Cardiac fibroblast (primary cell): Measurements from ENCODE around the gene ZFYVE28.
A peak's percentile ranks its signal among the peaks of the same experiment; 100 is the strongest.

Experiments
- DNase-seq, 2 donors: peaks; one replicate each; pipeline versions ENCODE4 v3.0.0 to v3.0.0-alpha.2; 2010; ENCODE audit warnings: low read depth in 2 of 2
- H3K4me3 ChIP-seq, 2 donors: replicated peaks in 1 of 2; 1 replicate in 1 of 2; 2 replicates in 1 of 2; pipeline ENCODE4 v1.5.1; 2011; ENCODE audit warnings: low read depth in 2 of 2, low read length in 2 of 2, mild to moderate bottlenecking in 2 of 2, moderate library complexity in 1 of 2
- TF ChIP-seq, protein P1 (sequence below): IDR thresholded peaks from one replicate; pipeline ENCODE4 v1.5.1; 2011; ENCODE audit warnings: low read depth, mild to moderate bottlenecking, low read length, inconsistent platforms

Gene ZFYVE28

DNA sequence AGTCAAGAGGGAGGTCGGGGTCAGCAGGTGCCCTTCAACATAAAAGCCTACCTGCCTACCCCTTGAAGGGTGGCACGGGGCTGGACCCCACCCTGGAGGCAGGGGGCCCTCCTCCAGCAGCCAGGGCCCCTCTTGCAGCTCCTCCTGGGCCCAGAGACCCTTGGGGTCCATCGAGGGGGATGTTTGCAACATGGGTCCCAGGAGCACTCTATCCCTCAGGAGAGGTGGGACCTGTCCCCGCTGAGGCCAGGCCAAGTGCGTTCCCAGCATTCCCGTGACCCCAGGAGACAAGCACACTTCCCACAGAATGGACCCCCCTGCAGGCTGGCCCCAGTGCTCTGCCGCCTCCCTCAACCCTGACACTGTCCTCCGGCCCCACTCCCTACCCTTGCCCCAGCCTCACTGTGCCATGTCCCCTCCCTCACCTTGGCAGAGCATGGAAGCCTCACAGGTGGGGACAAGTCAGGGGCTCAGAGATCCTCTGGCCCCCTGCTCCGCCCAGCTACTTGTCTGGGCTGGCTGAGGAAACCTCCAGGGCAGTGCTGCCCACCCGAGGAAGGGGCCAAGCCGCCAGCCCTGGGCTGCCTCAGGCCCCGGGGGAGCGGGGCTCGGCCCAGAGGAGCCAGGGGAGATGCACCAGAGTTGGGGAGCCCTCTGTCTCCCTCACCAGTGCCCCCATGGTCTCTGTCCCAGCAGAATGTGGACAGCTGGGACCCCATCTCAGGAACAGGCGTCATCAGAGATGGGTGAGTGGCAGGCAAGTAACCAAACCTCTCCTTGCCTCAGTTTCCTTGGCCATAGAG is 158.7 kb downstream of the ZFYVE28 start:
- TF ChIP-seq, protein P1, sequence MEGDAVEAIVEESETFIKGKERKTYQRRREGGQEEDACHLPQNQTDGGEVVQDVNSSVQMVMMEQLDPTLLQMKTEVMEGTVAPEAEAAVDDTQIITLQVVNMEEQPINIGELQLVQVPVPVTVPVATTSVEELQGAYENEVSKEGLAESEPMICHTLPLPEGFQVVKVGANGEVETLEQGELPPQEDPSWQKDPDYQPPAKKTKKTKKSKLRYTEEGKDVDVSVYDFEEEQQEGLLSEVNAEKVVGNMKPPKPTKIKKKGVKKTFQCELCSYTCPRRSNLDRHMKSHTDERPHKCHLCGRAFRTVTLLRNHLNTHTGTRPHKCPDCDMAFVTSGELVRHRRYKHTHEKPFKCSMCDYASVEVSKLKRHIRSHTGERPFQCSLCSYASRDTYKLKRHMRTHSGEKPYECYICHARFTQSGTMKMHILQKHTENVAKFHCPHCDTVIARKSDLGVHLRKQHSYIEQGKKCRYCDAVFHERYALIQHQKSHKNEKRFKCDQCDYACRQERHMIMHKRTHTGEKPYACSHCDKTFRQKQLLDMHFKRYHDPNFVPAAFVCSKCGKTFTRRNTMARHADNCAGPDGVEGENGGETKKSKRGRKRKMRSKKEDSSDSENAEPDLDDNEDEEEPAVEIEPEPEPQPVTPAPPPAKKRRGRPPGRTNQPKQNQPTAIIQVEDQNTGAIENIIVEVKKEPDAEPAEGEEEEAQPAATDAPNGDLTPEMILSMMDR, result no peak
- DNase-seq, result no peak
- H3K4me3 ChIP-seq, result peak overlapping the region; percentile 94 to 97

DNA sequence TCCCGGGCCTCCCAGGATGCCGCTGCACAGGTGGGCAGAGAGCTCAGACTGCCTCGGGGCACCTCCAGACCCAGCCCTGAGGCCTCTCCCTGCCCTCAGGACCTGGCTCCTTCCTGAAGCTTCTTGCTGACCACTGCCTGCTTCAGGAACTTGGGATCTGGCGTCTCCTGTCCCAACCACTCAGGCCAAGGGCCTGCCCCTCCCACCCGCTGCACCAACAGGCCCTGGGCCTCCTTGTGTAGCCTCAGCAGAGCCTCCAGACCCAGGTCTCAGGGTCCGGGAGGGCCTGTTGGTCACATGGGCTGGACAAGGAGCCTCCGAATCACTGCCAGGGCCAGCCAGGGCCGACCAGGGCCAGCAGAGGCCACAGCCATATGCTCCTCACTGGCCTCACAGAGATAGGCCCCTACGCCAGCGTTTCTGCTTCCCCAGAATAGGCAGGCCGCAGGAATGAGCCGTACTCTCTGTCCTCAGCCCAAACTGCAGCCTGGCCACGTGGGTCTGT is 159.4 kb downstream of the ZFYVE28 start:
- DNase-seq, result no peak
- H3K4me3 ChIP-seq, result peak overlapping the region in 1 of 2 donors; percentile 94
- TF ChIP-seq, protein P1, result no peak

DNA sequence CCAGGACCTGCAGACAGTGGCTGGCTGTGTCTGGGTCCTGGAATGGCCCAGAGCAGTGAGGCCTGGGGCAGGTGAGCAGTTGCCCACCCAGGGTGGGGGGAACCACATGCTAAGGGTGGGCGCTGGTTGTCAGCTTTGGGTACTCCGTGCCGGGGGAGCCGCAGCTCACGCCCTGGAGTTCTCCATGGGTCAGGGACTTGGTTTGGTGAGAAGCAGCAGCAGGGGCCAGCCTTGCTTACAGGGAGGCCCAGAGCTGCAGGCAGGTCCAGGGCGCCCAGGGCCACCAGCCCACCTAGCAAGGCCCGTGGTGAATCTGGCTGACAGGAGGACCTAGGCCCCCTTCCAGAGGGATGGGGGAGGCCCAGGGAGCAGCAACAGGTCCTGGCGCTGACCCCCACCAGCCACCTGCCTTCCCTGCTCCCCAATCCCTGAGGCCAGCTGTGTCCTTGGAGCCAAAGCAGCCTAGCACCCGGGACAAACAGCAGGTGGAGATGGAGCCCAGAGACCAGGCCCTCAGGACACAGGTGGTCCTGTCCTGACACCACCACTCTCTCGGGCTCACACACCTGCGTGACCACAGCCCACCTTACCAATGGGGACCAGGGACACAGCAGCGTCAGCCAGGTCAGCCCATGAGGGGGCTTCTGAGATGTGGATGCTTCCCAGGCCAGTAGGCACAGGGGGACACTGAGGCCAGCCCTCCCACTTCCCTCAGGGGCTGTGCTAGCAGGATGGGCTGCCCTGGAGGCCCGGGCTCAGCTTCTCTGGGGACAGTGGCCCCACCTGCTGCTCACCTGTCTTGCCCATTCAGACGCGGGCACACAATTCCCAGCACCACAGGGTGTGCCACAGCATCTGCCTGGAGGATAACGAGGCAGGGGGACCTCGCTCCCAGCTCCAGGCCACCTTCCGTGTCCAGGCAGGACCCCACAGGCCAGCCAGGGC is 160.1 kb downstream of the ZFYVE28 start:
- no peak for DNase-seq
- TF ChIP-seq, protein P1, result no peak
- H3K4me3 ChIP-seq, result peak overlapping the region in 1 of 2 donors; percentile 94

DNA sequence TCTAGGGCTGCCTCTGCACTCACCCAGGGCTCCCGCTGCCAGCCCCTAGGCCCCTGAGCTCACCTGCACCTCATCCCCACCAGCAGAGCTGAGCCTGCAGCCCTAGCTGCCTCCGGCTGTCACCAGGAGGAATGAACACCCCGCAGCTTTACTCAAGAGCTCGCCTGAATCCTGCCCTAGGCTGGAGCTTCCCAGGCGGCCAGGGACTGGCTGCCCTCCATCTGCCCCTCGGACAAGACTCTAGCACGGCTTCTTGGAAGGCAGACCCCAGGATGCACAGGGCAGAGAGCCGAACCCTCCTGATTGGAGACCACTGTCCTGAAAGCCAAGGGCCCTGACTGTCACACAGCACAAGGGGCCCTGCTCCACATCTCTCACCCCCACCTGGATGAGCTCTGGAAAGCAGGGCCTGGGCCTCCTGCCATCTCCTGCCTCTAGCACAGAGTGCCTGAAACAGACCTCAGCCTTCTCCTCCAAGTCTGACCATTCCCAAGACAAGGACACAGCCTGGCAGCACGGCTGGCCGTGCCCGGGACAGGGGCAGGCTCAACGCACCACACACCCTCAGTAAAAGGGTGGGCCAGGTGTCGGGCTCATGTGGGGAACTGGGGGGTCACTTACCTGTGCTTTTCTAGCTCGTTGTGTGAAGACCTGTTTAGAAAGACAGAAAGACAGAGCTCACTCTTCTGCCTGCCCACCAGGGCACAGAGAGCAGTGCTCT is 160.9 kb downstream of the ZFYVE28 start:
- H3K4me3 ChIP-seq, result peak overlapping the region in 1 of 2 donors; percentile 8
- TF ChIP-seq, protein P1, result no peak
- no peak for DNase-seq

DNA sequence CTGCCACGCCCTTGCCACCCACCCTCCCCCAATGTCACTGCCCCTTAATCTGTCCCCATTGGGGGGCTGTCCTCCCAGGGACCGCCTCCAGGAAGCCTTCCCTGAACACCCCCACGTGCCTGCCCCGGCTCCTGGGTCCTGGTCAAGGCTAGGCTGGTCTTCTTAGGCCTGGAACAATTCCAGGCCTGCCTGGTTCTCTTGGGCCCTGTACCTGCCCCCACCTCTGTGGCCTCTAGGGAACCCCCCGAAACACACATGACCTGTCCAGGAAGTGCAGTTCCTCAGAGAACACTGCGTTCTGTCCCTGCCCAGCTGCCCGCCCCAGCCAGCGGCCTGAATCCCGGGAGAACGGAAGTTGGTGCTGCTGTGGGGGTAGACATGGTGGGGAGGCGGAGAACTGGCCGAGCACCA is 161.7 kb downstream of the ZFYVE28 start:
- TF ChIP-seq, protein P1, result no peak
- peak overlapping the region in 1 of 2 donors; percentile 8 for H3K4me3 ChIP-seq
- peak; percentile 42 to 66 for DNase-seq

DNA sequence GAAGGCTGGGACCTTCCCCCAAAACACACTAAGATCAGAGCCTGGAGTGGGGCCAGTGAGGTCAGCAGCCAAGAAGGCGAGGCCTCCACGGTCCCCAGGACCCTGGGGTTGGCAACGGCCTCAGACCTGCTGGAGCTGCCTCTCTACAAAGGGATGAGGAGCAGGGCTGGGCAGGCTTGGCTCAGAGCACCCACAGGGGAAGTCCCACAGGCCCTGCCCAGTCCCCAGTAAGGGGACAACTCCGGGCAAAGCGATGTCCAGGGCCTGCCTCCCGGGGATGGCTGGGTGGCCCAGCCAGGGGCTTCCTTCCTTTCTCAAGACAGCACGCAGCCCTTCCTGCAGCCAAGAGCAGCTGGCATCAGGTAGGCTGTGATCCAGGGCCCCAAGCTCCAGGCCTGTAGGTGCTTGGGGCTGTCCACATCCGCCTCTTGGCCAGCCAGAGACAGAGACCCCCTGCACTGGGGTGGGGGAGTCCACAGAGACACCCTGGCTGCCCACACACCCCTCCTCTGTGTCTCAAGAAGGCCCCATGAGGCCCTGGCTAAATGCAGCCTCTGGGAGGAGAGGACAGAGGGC is 162.2 kb downstream of the ZFYVE28 start:
- DNase-seq, result no peak

More for the DNA sequence above, 162.2 kb downstream of the ZFYVE28 start:
- TF ChIP-seq, protein P1, result no peak
- H3K4me3 ChIP-seq, result no peak overlapping the region
